ENCODE results near the gene SOCS7.

GRCh38 chr17:38364741-38365140 lies 13.1 kb downstream of the SOCS7 start:
- TF ChIP-seq CTCF (IDR thresholded peaks at IDR 0.05; ENCODE audit: low read length) (no peak), EZH2phosphoT487 (IDR thresholded peaks at IDR 0.05; ENCODE audit: low read length) (no peak), EZH2 (optimal IDR thresholded peaks at IDR 0.05; ENCODE audit: low read depth, low read length) (no peak)
